ENCODE results near the gene PIGU.

The PIGU gene

DNA sequence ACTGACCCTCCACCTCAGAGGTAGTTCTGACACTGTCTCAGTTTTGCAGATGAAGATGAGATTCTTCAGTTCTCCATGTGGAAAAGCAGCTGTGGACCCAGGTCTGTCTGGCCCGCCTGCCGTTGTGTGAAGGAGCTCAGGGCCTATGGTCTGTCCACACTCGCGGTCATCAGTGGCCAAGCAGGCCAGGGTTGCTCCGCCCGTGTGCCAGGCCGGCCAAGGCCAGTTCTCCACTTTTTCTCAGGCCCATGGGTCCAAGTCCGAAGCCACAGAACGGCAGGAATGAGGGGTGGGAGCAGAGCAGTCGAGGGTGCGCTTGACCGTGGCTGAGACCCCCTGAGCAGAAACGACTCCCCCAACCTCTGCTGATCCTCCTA is 127.0 kb downstream of the PIGU start:
- DNase-seq = no peak

DNA sequence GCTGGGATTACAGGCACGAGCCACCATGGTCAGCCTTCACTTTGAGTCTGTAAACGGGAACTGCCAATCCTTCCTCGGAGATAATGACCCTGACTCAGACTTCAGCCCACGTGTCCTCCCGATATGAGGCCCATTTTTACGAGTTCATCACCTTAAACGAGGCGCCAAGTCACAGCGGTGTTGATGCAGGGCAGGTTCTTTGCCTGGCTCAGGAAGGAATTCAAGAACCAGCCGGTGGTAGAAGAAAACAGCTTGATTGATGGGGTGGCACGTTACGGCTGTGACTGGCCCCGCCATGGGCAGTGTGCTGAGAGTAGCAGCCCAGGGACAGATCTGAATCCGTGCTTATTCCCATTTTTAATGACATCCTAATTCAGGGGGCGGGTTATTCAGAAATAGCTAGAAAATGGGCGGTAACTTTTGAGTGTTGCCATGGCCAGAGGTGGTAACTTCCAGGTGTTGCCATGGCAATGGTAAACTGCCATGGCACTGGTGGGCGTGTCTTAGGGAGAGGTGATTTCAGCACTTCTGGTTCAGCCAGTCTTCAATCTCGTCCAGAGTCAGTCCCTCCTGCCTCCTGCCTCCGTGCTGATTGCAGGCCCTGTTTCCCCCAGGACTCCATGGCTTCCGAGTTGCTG is 127.5 kb downstream of the PIGU start:
- DNase-seq = peak; percentile 50

DNA sequence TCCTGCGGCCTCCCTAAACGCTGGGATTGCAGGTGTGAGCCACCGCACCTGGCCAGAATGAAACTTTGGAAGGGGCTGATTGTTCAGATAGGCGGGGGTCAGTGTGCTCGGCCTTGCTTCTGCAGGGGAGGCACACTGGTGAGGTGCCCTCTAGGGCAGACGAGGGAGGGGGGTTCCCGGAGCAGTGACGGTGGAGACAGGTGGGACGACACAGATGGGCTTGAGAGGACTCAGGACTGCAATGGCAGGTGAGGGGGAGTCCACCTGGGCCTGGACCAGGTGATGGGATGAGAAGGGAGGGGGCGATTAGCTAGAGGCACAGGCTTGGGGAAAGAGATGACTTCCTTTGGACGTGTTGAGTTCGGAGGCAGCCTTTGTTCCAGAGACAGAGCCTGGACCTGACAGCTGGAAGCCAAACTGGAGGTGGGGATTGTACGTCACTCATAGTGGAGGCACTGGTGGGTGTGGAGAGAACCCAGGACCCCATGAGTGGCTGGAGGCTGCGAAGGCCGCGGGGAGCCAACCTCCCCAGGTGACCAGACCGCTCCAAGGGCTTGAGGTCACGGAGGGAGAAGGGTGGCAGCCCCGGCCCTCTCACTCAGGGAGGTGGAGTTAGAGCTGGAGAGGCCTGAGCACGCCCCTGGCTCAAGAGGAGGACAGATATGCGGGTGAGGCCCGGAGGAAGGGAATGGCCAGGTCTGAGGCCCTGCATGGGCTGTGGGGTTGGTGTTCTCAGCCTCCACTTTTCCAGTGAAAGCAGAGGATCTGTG is 128.9 kb downstream of the PIGU start:
- no peak for DNase-seq

DNA sequence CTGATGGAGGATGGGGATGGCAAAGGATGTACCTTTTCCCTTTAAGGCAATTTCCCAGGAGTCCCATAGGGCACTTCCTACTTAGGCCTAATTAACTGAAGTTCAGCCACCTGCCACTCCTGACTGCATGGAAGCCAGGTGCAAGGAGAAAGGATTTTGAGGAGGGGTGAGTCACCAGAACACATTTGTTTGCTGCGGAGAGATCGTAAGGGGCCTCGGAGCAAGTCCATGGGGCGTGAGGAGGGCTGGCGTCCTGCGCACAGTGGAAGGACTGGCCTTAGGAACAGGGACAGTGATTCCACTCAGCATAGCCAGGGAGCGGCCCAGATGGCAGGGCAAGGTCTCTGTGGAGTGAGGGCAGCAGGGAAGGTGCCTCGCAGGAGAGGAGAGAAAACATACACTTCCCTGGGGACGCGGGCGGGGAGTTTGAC is 130.1 kb downstream of the PIGU start:
- no peak for DNase-seq

DNA sequence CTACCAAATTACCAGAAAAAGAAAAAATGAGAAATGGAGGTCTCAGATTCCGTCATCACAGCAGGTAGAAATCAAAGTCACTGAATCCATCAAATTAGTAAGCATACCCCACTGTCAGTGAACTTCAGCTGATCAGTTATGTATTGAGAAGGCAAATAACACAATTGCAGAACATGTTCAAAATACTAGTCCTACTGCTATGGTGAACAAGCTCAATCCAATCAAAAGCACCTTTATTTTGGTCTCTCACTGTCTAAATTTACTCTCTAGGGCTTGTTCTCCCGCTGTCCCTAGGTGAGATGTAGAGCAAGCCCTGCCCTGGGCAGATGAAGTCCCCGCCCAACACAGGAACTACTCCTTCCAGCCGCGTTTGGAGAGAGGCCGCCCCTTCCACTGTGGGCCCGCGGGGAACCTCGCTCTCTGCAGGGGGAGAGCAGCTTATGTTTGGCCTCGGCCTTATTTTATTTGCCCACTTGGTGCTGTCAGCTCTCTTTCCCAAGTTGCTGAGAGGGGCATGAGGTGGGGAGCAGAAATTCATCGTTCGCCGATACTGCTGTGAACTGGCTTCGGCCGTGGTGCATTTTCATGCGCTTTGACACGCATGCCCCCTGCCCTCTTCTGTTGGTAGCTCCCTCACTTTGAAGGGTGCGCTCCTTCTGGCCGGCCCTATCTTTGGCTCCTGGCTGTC is 132.6 kb downstream of the PIGU start:
- DNase-seq = no peak

DNA sequence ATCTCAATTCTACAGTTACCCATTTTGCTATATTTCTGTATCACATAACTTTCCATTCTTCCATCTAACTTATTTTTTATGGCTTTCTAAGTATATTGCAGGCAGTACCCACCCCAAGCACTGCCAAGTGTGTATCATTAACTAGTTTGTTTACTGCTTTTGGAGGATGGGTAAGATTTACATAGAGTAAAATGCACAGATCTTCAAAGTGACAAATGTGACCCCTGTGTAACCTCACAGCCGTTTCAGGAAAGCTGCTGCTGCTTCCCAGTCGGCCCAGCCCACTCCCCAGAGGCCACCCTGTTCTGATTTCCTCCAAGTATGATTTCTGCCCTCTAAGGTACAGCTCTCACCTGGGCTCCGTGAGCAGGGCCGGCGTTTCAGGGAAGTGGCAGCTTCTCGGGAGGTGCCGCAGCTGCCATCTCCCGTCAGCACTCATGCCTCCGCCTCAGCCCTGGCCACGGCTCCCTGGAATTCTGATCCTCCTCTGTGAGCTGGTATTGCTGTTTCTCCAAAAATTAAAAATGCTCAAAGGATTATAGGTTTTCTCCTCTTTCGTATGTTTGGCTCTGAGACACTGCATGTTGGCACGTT is 133.3 kb downstream of the PIGU start:
- no peak for DNase-seq

DNA sequence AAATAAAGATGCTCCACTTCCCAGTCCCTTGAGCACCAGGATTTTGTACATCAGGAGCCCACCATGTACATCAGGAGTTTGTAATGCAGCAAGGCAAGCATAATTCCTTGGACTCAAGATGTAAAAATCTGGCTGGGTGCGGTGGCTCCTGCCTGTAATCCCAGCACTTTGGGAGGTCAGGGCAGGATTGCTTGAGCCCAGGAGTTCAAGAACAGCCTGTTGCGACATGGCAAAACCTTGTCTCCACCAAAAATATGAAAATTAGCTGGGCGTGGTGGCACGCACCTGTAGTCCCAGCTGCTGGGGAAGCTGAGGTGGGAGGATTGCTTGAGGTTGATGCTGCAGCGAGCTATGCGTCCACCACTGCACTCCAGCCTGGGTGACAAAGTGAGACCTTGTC is 134.5 kb downstream of the PIGU start:
- no peak for DNase-seq

DNA sequence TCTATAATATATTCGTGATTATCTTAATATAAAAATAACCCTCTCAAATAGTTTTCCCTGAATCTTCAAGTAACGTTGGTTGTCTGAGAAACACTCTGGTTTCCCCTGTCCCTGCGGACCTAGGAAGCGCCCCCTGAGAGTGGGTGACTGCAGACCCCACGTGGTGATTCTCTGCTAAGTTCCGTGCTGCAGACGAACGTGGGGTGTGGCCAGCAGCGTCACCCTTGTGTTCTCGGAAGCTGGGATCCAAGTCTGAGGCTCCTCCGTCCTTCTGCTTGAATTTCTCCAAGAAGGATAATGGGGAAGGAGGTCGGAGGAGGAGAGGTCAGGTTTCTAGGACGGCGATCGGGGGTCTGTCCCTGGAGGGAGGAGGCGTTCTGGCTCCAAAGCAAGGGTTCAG is 135.0 kb downstream of the PIGU start:
- DNase-seq = no peak

DNA sequence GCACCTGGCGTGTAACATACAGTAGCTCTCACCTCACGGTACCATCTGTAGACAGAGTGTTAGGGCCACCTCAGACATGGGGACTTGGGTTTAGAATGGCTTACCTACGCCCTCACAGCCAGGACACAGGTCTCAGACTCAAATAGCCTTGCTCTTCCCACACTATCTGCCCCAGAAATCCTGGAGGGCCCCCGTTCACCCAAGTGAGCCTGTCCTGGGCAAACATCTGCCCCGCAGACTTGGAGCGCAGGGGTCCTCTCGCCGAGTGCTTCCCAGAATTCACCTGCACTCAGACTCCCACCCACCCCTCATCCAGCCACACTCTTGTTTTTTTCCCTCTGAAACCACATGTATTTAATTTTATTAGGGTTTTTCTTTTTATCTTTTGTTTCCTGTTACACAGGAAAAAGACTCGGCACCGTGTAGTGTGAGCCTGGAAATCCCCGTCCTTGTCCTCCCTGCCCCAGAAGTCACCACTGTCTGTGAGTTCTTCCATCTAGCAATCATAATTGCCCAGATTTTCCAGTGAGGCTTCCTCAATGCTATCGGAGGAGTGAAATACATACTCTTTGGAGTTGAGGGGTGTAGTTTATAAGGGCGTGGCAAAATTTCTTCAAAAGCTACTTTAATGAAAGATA is 135.5 kb downstream of the PIGU start:
- DNase-seq = no peak

DNA sequence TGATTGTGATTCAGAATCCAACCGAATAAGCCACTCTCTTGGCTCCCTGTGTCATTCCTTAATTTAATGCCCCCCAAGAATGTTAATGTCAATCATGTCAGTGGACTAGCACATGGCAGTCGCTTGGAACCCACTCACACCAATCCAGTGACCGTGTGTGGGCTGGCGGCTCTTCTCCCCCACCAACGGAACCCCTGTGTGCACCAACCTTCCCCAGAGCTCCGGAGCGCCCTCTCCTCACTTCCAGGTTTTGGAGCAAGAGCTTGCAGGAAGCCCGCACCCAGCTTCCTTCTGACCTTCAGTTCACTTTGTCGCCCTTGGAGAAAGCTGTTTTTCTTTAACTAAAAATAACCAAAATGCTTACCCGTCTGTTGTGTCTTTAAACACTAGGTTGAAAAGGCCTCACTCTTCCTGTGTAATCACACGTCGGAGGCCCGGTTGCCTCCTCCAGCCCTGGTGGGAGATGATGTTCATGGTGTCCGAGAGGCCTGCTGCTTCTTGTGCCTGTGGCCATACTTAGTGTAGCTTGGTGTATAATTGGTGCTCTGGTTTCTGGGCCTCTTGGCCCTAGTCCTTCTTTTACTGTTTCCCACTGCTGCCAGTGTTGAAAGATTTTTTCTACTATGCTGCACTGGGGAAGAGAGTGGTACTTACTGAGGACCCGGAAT is 136.2 kb downstream of the PIGU start:
- DNase-seq = no peak

DNA sequence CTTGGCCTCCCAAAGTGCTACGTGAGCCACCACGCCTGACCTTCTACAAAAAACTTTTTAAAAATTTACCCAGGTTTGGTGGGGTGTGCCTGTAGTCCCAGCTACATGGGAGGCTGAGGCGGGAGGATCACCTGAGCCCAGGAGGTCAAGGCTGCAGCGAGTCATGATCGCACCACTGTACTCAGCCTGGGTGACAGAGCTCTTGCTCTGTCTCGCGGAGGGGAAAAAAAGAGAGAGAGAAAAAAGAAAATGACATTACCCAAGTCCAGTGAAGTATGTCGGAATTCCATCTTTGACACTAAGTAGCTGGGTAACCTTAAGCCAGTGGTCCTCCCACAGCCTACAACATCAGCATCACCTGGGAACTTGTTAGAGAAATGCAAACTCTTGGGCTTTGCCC is 137.1 kb downstream of the PIGU start:
- DNase-seq = no peak

DNA sequence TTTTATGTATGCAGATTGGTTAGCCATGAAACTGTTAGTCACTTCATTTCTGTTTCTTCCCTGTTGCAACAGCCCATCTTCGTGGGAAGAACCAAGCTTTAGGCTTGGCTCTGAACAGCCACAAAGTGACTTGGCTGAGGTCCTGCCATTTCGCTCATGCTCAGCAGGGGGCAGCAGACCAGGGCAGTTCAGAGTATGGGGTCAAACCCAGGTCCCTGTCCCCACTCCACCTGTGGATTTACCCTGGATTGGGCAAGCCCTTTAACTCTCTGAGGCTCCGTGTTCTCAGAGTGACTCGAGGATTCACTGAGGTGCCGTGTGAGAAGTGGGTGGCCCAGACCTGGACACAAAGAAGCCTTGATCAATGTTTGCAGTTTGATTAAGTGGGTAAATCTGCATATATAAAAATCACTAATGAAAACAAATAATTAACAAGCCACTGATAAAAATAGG is 138.2 kb downstream of the PIGU start:
- no peak for DNase-seq

DNA sequence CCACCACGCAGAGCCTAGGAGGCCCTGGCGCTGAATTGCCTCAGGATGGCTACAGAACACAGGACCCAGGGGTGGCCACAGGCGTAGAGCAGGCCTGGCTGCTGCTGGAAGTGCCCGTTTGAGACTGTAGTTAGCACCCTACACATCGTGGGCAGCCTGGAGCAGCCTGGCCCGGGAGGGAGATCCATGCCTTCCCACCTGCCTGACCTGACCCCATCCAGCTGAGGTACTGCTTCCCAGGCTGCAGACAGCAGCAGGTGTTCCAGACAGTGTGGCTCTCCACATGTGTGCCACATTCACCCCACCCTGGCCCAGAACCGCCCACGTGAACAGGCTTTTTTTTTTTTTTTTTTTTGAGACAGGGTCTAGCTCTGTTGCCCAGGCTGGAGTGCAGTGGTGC is 139.2 kb downstream of the PIGU start:
- DNase-seq = no peak

DNA sequence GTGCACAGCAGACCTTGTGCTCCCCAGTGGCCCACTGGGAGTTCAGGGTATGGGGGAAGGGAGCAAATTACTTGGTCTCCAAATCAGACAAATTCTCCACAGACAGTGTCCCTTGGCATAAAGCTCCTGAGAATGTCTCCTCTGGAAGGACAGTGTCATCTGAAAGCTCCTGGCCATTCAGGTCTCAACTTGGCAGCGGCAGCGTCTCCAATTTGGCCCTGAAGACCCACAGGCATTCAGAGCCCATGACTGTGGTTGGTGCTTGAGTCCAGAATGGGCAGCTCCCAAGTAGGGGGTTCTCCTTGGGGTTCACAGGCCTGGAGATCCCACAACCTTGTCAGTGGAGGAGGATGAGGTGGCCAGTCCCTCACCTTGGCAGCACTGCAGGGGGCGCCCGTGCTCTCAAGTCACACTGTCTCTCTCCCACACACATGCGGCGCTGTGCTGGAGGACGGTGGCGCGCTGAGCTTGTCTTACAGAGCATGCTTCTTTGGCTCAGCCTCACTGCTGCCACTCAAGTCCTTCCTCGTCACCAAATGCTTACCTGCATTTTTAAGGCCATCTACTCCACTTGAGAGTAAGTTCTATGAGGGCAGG is 140.0 kb downstream of the PIGU start:
- DNase-seq = peak; percentile 25

DNA sequence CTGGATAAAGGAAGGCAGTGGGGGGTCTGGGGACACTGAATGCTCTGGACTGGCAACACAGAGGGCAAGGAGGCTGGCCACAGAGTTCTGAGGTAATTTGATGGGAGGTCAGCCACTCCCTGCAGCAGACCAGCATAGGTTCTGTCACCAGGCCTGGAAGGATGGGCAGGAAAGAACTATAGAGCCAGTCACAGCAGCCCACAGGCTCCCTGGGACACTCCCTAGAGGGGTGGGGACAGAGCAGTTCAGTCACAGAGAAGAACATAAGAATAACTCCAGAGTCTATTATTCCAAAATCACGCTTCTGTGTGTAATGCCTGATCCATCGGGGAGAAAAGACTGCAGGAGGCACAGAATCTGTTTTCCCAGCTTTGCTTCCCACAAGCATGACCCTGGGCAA is 141.0 kb downstream of the PIGU start:
- DNase-seq = no peak

DNA sequence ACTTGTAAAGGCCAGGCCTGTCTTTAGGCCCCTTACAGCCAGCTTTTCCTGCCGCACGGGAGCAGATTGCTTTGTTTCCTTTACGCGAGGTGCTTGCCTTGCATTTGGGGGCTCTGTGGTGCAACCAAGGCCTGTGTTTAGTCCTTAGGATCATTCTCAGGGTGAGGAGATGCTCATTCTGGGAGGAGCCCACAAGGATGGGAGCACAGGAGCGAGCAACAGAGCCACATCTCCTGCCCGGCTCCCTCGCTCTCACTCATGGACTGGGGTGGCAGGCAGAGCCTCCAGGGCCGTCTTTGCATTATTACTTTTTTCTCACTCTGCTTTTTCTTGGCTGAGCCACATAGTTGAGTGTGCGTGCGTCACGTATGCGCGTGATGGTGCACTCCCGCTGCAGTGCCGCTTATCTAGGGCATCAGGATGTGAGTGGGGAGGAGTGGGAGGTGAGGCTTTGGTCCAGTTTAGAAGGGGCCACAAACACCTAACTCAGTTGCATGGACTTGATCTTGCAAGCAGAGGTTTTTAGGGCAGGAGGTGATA is 141.5 kb downstream of the PIGU start:
- DNase-seq = no peak

DNA sequence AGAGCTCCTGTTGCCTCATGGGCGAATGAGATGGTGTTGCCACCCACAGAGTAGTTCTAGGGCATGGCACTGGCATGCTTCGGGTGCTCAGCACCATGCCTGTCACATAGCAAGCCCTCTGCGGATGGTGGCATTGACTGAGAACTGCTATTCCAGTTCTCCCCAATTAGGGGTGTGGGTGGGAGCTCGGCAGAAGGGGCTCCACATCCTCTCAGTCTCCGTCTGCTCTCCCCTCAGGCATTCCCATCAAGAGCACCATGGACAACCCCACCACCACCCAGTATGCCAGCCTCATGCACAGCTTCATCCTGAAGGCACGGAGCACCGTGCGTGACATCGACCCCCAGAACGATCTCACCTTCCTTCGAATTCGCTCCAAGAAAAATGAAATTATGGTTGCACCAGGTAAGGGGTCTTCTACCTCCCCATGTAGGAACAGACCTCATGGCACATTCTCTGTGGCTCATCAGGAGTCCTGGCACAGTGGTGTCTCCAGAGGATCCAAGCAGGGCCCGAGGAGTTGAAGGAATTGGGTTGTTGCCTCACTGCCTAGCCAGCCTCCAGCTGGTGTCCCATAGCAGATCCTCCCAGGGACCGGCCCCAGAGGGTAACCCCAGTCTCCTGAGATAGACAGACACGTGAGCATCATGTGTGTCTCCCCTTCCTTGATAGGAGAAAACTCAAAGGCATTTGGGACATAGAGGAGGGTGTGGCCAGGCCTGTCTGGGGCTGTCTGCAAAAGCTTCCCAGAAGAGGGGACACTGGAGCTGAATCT is 142.3 kb downstream of the PIGU start:
- no peak for DNase-seq

DNA sequence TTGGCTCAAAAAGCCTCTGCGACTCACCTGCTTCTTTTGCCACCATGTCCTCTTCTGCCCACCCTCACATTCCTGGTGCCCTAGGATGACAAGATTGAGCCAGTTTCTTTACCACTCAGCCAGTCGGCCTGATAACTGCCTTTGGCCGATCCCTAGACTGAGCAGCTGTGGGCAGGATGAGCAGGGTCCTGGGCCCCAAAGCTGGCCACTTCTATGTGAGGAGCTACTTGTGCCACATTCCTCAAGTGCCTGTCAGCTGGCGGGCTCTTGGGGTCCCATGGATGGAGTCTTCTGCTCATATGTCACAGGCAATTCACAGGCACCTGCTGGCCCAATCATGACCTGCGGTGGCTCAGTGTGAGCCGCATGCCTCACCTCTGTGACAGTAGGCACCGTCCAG is 144.1 kb downstream of the PIGU start:
- no peak for DNase-seq

DNA sequence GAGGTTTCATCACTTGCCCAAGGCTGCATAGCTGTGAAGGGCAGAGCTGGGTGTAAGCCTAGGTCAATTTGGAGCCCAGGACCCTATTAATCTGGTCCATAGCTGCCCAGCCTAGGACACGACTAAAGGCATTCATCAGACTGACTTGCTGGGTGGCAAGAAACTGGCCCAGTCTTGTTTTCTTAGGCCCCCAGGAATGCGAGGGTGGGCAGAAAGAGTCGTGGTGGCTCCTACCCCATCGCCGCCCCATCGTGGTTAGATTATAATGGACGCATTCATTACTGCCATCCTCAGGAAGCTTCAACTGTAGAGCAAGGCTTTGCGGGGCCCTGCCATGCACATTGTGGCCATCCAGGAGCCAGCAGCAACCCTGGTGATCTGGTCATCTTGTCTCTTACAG is 144.6 kb downstream of the PIGU start:
- no peak for DNase-seq

DNA sequence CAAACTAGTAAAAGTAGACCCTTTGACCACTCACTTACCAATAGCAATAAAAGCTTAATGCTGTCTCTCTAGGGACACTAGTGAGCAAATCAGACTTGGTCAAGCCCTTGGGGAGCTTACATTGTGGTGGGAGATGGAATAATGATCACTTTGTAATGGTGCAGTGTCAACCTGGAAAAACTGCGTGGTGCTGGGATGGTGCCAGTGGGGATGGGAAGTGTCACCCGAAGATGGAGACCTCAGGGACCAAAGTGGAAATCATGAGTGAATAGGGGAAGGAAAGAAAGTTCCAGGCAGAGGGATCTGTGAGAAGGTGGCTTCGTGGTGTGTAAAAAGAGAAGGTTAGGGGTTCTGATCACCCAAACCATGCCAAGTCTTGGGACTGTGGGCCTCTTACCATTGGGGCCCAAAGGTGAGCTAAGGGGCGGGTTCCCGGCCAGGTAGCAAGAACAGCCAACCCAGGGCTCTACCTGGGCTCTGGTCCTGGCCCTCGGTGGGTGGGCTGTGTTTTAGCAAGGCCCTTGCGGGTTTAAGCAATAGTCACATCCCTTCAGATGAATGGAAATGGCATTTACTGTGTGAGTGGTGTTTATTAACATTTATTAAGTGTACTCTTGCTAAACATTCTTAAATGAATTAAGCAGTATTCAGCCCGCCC is 145.2 kb downstream of the PIGU start:
- no peak for DNase-seq

DNA sequence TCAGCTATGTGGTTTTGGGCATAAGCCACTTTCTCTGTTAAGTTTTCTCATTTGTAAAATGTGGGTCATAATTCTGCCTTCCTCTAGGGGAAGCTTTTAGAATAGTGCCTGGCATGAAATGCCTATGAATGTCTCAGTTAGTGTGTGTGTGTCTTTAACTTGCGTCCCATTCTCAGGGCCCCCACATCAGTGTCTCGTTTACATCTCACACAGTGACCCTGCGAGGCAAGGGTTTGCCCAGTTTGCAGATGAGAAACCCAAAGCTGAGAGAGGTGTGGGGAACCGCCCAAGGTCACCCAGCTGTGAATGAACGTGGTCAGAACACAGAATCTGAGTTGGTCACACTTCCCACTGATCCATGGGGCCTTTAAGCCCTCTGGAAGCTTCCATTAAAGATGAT is 146.6 kb downstream of the PIGU start:
- no peak for DNase-seq
